ENCODE data around the gene RPS6KA1.
"Not testable (repeated sequence)": the region's sequence is repeated elsewhere in the genome, so short reads cannot be mapped to it uniquely, and the experiment has no call there.

RPS6KA1 gene
- total RNA-seq = 117 to 175 (median 154) reads per million in 4 experiments

- DNase-seq = peak; percentile 57
Measured at GRCh38 chr1:26529655-26530409, at the start of gene RPS6KA1. Gene RPS6KA1 (plus strand): TSS chr1:26529761. CDS start chr1:26529921, 160 bp downstream.

DNA sequence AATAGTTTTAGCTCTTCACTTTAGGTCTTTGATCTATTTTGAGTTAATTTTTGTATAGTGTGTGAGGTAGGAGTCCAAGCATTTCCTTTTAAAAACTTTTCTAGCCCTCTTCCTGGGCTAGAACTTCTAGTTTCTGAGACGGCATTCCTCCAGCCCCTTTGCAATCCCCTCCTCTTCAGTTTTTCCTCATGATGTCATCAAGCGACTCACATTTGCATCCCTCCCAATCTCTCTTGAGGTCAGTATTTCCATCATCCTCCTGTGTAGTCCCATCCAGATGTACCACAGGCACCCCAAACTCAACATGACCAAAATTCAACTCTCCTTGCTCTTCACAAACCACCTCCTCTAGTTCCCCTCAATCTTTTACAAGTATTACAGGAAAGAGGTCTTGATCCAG, 46.6 kb upstream of the RPS6KA1 start:
- DNase-seq = no peak

DNA sequence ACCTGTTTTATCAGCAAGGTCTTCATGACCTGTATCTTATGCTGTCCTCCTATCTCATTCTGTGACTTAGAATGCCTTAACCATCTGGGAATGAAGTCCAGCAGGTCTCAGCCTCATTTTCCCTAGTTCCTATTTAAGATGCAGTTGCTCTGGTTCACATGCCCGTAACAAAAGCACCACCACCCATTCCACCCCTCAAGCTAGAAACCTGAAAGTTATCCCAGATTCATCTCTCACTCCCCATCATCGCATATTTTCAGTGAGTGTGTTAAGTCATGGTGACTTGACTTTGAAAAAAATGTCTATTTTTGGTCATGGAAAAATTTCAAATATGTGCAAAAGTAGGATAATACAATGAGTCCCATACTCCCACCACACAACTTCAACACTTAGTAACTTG, 45.6 kb upstream of the RPS6KA1 start:
- no peak for DNase-seq

DNA sequence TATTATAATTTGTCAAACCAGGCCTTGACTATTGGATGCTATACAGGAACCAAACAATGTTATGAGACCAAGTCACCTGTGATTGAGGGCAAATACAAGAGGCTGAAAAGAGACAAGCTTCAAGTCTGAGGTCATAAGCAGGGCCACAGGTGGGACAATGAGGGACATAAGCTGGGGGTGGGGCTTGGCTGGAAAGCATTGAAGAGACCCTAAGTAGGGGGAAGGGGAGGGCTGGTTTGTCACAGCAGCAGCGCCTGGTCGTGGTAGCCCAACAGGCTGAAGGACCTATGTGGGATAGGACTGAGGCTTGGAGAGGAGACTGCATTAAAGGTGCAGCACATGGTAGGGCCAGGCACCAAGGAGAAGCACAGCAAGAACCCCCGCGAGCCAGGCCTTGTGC, 39.4 kb upstream of the RPS6KA1 start:
- no peak for DNase-seq

- DNase-seq = no peak
Measured at GRCh38 chr1:26493267-26493666, 36.3 kb upstream of the RPS6KA1 start.

GRCh38 chr1:26493938-26494337, 35.6 kb upstream of the RPS6KA1 start:
- no peak for DNase-seq

DNA sequence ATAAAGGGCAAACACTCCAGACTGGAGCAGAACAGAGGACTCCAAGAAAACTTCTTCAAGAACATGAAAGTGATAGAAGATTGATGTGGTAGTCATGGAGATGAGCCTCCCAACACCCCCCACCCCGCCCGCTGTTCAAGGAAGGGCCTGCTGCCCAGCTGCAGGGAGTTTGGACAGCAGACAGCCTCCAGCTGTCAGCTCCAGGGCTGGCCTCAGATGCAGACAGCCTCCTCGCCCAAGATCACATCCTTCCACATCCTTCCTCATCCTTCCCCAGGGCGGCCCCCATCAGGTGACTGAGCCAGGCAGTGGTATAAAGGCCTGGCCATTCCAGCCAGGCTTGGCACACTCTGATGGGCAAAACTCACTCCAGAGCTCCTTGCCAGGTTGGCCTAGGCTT, 32.7 kb upstream of the RPS6KA1 start:
- no peak for DNase-seq

DNA sequence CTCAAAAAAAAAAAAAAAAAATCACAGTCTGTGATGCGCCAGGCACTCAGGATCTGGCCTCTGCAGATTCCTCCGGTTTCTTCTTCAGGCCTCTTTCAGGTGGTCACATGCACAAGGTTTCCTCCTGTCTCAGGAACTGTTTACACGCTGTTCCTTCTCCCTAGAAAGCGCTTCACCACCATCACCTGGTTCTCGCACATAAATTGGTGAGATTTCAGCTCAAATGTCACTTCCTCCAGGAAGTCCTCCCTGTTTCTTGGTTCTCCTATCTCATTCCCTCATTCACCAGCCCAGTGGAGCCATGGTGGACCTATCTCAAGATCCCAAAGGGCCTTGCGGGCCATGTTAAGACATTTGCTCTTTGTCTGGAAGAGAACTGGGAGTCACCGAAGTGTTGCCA, 30.7 kb upstream of the RPS6KA1 start:
- no peak for DNase-seq

DNA sequence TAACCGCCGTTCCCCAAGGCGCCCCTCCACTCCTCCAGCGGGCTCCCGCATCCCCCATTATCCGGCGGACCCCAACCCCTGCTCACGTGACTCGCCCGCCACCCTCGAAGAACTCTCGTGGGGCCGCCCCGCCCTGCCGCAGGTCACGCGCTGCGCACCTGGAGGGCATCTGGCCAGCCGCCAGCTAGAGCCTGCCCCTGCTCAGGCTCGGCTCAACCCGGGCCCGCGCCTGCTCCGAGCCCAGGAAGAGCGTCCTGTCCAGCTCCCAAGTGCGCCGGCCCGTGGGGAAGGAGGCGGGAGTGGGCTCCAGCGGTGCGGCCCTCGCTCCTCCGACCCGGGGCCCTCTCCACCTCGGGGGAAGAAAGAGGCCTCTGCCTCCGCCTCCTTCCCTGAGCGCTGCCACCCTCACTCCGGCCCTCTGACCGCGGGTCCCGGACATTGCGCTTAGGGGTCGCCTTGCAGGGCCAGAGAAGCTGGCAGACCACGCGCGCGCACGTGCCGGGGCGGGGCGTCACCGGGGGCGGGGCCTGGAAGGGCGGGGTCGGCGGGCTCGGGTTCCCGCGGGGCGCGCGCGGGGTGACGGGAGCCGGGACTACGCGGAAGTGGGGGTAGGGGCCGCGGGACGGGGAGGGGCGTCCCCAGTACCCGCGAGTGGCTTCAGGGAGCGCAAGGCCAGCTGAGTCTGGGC, 28.9 kb upstream of the RPS6KA1 start:
- peak; percentile 79 for DNase-seq

DNA sequence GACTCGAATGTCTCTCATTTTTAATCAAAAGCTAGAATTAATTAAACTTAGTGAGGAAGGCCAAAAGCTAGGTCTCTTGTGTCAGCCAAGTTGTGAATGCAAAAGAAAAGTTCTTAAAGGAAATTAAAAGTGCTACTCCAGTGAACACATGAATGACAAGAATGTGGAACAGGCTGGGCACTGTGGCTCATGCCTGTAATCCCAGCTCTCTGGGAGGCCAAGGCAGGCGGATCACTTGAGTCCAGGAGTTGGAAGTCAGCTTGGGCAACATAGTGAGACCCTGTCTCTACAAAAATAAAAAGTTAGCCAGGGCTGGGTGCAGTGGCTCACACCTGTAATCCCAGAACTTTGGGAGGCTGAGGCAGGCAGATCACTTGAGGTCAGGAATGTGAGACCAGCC, 18.9 kb upstream of the RPS6KA1 start:
- DNase-seq = not testable (repeated sequence)

DNA sequence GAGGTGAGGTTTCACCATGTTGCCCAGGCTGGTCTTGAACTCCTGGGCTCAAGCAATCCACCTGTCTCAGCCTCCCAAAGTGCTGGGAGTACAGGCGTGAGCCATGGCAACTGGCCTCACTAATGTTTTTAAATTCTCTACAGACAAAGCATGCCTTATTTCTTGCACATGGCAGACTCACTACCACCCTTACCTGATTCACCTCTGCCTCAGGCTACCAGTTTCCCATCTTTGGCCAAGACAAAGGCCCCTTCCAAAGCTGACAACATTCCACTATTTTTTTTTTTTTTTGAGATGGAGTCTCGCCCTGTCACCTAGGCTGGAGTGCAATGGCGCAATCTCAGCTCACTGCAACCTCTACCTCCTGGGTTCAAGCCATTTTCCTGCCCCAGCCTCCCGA, 13.7 kb upstream of the RPS6KA1 start:
- not testable (repeated sequence) for DNase-seq

GRCh38 chr1:26516987-26517765, 12.4 kb upstream of the RPS6KA1 start:
- DNase-seq = no peak

GRCh38 chr1:26517766-26518049, 11.9 kb upstream of the RPS6KA1 start:
- no peak for DNase-seq

DNA sequence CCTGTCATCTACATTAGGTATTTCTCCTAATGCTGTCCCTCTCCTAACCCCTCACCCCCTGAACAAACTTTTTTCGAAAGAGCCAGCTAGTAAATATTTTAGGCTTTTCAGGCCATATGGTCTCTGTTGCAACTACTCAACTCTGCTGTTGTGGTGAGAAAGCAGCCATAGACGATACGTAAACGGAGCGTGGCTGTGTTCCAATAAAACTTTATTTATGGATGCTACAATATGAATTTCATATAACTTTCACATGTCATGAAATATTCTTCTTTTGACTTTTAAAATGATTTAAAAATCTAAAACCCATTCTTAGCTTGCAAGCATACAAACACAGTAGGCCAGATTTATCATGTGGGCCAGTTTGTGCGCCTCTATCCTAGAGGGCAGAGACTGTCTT, 11.2 kb upstream of the RPS6KA1 start:
- no peak for DNase-seq

GRCh38 chr1:26520339-26520738, 9.2 kb upstream of the RPS6KA1 start:
- DNase-seq = no peak

DNA sequence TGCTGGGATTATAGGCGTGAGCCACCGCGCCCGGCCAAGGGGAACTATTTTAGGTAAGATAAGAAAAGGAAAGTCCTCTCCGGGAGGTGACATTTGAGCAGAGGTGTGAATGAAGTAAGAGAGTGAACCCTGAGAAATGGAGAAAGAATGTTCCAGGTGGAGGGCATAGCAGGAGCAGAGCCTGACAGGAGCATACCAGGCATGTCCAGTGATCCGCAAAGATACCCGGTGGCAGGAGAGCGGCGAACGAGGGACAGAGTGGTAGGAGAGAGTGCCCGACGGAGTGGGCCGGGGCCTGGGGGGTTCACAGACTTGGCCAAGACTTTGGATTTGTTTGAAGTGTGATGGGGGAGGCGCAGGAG, 7.9 kb upstream of the RPS6KA1 start:
- DNase-seq = no peak

- no peak for DNase-seq
Measured at GRCh38 chr1:26522073-26522472, 7.5 kb upstream of the RPS6KA1 start.

GRCh38 chr1:26524181-26524580, 5.4 kb upstream of the RPS6KA1 start:
- DNase-seq = no peak

- no peak for DNase-seq
Measured at GRCh38 chr1:26526287-26526686, 3.3 kb upstream of the RPS6KA1 start.

- DNase-seq = no peak
Measured at GRCh38 chr1:26529405-26529654, 231 bp upstream of the RPS6KA1 start.

DNA sequence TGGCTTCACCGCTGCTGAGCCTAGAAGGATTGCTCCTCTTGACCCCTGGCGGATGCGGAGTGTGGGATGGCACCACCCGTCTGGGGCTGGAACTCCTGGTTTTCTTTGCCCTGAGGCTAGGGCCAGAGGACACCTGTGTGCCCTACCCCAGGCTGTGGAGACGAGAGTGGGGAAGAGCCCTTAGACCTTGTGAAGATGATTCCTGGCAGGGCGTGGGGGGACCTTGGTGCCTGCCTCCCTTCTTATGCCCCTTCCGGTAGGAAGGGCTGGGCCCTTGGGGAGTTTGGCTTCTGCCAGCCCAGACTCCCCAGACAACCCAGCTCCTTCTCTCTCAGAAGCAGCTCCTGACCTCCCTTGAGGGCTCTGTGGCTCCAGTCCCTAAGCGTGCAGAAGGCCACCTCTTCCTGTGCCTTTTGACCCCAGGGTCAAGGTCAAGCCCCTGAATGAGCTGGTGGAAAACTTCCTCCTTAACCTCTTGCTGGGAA, 891 bp downstream of the RPS6KA1 start:
- no peak for DNase-seq

GRCh38 chr1:26530895-26531598, 1.5 kb downstream of the RPS6KA1 start:
- no peak for DNase-seq

DNA sequence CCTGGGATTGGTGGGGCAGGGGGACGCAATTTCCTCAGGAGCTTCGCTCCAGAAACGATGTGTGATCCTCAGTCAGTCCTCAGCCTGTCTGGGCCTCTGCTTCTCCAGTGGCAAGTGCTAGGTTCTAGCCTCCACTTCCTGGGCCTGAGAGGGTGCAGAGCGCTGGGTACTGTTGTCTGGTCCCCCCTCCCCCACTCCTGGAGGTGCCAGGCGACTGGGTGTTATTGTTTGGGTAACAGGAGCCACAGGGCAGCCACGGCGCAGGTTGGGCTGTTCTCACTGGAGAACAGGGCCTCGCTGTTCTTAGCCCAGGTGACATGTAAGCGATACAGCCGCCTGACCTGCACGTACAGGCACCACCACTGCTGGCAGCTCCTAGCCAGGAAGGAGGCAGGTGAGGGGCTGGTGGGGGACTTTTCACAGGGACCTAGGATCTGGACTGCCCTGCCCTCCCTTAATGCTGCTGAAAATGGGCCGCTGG, 2.1 kb downstream of the RPS6KA1 start:
- no peak for DNase-seq

Data from effector CD8-positive, alpha-beta T cell (primary cell).